ENCODE data around the gene ACTN4.

The ACTN4 gene

DNA sequence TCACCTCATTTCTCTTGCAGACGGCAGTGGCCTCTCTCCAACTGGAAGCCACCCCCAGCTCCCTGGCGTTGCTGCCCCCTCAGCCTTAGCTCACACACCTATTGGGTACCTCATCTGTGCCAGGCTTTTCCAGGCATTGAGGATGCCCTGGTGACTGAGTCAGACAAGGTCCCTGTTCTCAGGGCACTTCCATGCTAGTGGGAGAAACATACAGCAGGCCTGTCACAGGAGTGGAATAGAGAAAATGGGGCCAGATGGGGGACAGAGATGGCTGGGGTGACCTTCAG, 62.9 kb downstream of the ACTN4 start:
- no peak for DNase-seq

DNA sequence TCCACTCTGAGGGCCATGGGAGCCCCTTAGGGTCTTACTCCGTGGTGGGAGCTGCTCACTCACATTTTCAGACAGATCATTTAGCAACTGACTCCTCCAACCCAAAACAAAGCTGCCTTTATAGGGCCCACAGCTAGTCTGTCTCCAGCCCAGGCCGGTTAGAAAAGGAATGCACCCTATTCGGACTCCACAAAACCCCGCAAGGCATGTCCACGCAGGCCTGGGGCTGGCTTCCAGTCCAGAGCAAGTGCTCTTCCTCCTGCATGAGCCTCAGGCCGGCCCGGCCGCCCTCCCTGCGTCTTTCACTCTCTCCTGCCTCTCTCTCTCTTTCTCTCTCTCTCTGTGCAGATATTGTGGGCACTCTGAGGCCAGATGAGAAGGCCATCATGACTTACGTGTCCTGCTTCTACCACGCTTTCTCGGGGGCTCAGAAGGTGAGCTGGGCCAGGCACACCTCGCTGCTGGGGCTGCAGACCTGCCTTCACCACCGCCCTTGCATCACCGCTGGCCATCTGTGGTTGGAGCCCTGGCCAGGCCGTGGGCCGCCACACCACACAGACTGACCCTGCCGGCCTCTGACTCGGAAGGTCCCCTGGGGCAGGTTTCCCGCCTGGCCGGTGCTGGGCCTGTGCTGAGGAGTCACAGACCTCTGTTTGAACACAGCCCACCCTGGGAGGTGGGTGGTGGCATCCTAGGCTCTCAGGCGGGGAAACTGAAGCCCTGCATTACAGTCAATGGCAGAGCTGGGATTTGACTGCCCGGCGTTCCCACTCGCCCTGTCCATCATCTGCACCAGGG, 63.7 kb downstream of the ACTN4 start:
- DNase-seq, result peak in 4 of 14 donors; percentile 11 to 53 (median 14)

GRCh38 chr19:38711726-38712153, 64.3 kb downstream of the ACTN4 start:
- no peak for DNase-seq

DNA sequence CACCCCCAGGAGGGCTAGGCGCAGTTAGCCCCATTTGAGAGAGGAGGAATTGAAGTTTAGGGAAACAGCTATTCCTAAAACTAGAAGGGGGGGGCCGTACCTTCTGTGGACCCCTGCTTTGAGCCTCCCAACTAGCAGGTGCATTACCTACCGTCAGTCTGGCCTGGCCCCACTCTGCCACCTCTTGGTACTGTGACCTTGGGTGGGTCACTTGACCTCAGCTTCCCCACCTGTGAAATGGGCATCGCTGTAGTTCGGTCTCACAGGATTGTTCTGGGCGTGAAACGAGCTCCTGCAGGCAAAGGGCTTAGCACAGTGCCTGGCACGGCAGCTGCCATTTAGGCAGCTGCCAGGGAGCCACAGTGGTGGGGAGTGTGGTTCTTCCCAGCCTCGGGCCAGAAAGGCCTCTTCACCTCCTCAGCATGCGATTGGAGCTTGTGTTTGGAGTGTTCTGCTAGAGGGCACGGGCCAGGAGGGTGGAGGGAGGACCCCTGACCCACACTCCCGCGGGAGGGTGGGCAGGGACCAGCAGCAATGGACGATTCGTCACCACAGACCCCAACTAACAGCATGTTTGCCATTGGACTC, 64.8 kb downstream of the ACTN4 start:
- DNase-seq, result no peak

- peak in 5 of 14 donors; percentile 17 to 48 (median 18) for DNase-seq
These were observed 65.8 kb downstream of the ACTN4 start for GRCh38 chr19:38713227-38713649.

GRCh38 chr19:38713865-38714264, 66.4 kb downstream of the ACTN4 start:
- no peak for DNase-seq

DNA sequence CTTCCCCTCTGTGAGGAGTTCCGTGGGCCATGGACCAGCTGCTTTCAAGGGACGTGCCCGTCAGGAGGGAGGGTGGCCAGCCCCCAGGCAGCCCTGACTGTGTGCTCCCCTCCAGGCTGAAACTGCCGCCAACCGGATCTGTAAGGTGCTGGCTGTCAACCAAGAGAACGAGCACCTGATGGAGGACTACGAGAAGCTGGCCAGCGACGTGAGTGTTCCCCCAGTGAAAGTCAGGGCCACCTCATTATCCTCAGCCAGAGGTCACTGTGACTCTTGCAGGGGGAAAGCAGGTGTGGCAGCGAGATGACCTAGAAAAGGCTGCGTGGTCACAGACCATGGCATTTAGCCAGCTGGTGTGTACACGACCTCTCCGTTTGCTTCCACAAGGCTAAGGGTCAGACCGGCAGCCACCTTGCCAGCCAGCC, 66.9 kb downstream of the ACTN4 start:
- DNase-seq, result no peak

GRCh38 chr19:38715555-38715954, 68.1 kb downstream of the ACTN4 start:
- no peak for DNase-seq

DNA sequence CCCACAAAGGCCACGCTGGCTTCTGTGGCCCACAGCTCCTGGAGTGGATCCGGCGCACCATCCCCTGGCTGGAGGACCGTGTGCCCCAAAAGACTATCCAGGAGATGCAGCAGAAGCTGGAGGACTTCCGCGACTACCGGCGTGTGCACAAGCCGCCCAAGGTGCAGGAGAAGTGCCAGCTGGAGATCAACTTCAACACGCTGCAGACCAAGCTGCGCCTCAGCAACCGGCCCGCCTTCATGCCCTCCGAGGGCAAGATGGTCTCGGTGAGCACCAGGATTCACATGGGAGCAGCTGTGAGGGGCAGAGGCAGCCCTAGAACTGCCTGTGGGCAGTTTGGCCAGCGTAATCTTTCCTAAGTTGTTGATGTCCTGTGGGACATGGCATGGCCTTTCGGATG, 69.6 kb downstream of the ACTN4 start:
- DNase-seq, result no peak

DNA sequence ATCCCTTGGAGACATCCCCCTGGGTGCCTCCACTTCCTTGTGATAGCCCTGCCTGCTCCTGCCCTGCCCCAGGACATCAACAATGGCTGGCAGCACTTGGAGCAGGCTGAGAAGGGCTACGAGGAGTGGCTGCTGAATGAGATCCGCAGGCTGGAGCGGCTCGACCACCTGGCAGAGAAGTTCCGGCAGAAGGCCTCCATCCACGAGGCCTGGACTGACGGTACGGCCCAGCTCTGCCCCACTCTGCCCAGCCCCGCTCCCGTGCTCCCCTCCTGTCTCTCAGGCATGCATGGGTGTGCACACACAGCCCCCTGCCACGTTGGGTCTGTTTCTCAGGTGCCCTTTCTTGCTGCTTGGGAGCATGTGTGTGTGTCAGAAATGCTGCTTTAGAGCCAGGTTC, 70.4 kb downstream of the ACTN4 start:
- DNase-seq, result no peak

GRCh38 chr19:38718747-38719543, 71.5 kb downstream of the ACTN4 start:
- DNase-seq, result peak in 12 of 14 donors; percentile 21 to 79 (median 34)

DNA sequence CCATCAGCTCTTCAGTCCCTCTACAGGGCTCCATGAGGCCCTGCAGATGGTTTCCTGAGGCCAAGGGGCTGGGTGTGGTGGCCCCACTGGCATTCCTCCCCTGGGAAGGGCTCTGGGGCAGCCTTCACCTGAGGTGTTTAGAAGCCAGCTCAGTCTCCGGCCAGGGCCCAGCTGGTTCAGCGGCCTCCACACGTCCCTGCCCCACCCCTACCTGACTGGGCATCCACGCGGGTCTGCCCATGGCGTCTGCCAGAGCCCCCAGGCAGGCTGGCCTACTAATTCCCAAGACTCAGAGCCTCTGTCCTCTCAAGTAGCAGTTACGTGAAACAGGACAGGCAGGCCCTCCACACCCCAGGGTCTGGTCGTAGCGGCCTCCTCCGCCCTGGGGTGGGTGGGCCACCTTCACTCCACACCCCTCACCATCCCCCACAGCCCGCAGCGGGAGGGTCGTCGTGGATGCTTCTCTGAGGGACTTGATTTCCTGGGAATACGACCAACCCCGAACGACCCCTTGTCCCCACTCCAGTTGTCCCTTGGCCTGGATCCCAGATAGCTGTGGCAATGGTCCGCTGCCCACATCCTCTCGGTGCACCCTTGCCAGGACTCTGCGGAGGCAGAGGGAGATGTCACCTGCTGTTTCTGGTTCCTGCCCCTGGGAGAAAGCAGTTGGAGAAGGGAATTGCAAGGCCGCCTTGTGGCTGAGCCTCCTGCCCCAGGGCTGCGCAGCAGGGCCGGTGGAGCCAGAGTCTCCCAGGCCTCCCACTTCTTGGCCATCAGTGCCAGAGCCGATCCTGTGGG, 72.5 kb downstream of the ACTN4 start:
- peak in 1 of 14 donors; percentile 30 for DNase-seq

DNA sequence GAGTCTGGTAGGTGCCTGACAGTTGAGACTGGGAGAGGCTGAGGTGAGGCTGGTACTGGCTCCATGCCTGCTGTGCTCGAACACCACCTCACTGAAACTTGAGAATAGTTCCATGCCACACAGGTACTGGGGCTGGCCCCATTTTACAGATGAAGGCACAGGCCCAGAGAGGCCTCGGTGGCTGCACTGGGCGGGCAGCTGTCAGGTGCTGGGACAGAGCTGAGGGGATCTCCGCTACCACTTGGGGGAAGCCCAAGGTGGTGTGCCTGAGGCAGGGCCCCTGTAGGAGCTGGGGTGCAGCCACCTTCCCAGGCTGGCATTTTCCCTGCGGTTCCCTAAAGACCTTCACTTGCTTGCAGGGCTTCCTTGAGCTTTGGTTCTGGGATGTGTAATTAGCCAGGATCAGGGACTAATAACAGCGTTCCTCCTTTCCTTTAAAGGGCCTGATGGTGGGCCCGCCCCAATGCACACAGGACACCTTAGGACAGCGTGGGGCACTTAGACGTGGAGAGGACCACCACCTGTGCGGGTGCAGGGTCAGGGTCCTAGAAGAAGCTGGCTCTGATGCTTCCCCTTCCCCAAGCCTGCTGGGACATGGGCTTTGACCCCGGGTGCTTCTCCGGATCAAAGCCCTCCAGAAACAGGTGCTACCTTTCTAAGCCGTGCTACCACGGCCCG, 73.2 kb downstream of the ACTN4 start:
- DNase-seq, result no peak

DNA sequence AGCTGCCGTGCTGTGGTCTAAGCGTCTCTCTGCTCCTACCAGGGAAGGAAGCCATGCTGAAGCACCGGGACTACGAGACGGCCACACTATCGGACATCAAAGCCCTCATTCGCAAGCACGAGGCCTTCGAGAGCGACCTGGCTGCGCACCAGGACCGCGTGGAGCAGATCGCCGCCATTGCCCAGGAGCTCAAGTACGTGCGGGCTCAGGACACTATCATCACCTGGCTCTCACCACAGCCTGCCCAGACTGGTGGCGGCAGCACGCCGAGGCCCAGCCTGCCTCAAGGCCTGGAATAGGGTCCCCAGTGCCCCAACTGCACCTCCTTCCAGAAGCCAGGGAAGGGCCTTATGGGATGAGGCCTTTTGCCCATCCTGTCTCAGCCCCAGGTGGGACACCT, 74.0 kb downstream of the ACTN4 start:
- DNase-seq, result no peak

- DNase-seq, result peak in 12 of 14 donors; percentile 16 to 86 (median 63)
These were observed 74.7 kb downstream of the ACTN4 start for GRCh38 chr19:38721979-38722773.

DNA sequence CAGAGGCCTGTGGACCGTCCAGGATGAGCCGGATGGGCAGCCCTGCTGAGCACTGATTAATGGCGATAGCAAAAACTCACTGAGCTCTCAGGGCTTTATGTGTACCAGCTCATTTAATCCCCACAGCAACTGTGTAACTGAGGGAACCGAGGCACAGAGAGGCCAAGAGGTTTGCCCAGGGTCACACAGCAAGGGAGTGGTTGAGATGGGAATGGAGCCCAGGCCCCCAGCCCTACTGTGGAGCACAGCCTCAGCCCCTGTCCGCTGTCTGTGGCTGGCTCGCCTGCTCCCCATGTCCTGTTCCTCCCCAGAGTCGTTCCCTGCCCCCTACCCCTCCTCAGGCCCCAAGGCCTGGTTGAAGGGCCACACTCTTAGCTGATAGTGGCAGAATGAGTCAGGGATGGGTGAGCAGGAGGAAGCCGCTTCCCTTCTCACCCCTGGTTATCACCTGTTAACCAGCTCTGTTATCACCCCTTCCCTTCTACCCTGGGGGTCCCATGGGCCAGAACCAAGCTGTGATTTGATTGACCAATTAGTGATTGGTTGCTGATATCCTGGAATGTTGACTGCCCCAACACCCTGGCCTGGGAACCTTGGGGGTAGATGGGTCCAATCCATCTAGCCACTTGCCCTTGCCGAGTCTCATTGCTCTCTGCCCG, 75.6 kb downstream of the ACTN4 start:
- no peak for DNase-seq

- DNase-seq, result no peak
These were observed 76.1 kb downstream of the ACTN4 start for GRCh38 chr19:38723606-38723965.

DNA sequence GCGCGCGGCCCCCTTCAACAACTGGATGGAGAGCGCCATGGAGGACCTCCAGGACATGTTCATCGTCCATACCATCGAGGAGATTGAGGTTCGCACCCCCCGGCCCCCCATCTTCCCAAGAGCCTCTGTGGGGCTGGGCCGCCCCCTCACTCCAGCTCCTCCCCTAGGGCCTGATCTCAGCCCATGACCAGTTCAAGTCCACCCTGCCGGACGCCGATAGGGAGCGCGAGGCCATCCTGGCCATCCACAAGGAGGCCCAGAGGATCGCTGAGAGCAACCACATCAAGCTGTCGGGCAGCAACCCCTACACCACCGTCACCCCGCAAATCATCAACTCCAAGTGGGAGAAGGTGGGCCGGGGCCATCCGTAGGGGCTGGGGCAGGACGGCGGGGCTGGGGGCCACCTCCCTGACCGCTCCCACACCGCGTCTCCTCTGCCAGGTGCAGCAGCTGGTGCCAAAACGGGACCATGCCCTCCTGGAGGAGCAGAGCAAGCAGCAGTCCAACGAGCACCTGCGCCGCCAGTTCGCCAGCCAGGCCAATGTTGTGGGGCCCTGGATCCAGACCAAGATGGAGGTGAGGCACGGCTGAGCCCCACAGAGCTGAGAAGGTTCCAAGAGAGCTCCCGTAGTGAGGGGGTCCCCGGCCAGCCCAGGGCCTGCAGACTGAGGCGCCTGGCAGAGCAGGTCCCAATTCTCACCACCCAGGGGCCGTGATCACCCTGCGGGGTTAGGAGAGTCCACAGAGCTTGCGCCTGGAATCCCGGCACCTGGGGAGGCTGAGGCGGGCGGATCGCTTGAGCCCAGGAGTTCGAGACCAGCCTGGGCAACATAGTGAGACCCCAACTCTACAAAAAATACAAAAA, 76.8 kb downstream of the ACTN4 start:
- DNase-seq, result no peak

DNA sequence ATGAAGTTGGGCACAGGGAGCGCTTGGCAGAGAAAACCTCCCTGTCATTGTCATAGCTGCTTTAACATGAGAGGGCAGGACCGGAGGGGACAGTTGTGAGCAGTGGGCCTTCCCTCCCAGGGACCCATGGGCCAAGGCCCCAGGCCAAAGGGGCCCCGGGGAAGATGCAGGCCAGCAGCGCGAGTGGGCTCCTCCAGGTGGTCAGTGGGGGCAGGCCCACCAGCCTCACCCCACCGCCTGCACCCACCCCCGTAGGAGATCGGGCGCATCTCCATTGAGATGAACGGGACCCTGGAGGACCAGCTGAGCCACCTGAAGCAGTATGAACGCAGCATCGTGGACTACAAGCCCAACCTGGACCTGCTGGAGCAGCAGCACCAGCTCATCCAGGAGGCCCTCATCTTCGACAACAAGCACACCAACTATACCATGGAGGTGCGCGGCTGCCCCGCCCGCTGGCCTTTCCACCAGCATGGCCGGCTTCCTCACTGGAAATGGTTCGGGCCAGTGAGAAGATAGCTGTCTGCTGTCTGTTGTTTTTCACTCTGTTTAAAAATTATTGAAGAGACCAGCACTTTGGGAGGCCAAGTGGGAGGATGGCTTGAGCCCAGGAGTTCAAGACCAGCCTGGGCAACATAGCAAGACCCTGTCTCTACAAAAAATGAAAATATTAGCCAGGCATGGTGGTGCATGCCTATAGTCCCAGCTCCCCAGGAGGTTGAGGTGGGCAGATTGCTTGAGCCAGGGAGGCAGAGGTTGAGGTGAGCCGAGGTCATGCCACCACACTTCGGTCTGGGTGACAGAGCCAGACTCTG, 78.2 kb downstream of the ACTN4 start:
- DNase-seq, result no peak

Measured in C1 segment of cervical spinal cord (tissue), 14 donors.